Activated naive CD4-positive, alpha-beta T cell treated with anti-CD3 and anti-CD28 coated beads for 36 hours (primary cell): Measurements from ENCODE around the gene ARFRP1. TPM values are rescaled to one million over a fixed set of nuclear protein-coding genes. Genes with fewer than 3 reads are reported as not detected.

Source experiments
- CTCF ChIA-PET: fragments of 350-600 bp; sonication (Branson Sonifier 250); formaldehyde crosslinking; loops from one replicate; lab custom pipeline; 2021; ENCODE audit warnings: antibody characterized with exemption; lab: Charles Lee
- DNase-seq: peaks from one replicate; pipeline ENCODE4 v3.0.0-alpha.2; 2020
- H3K27ac Mint-ChIP-seq: one replicate; pipeline ENCODE4 v1.8.0; 2021; ENCODE audit warnings: mild to moderate bottlenecking, mixed read lengths
- H3K27me3 Mint-ChIP-seq: one replicate; pipeline ENCODE4 v1.8.0; 2021; ENCODE audit warnings: low read depth, mixed read lengths
- H3K36me3 Mint-ChIP-seq: one replicate; pipeline ENCODE4 v1.8.0; 2021; ENCODE audit warnings: low read depth, mixed read lengths
- H3K4me1 Mint-ChIP-seq: one replicate; pipeline ENCODE4 v1.8.0; 2021; ENCODE audit warnings: low read depth, mixed read lengths
- H3K4me3 Mint-ChIP-seq: one replicate; pipeline ENCODE4 v1.8.0; 2021; ENCODE audit warnings: mild to moderate bottlenecking, moderate library complexity, mixed read lengths
- H3K9me3 Mint-ChIP-seq: one replicate; pipeline ENCODE4 v1.8.0; 2021; ENCODE audit warnings: mixed read lengths
- intact Hi-C: fragments of 100-400 bp; cut with micrococcal nuclease; formaldehyde crosslinking; loops from one replicate; pipeline ENCODE4 v1.15.1; 2023
- total RNA-seq, 2 experiments: library from RNA; stranded (reverse); gene quantifications; one replicate each; pipeline ENCODE4 v1.2.3, GENCODE V29; 2021

ARFRP1 gene
- total RNA-seq, 2 experiments from 2014 or later: 45.6 to 49.2 TPM

GRCh38 chr20:63741354-63741675 is 33.5 kb upstream of the ARFRP1 start:
- DNase-seq: no peak
- peaks cover 15% of the 10 kb centered on the region for H3K4me1 Mint-ChIP-seq
- no peaks in the 10 kb centered on the region for H3K36me3 Mint-ChIP-seq
- H3K9me3 Mint-ChIP-seq: no peaks in the 10 kb centered on the region
- no peak overlapping the region for H3K27ac Mint-ChIP-seq
- intact Hi-C loops: no loop called here
- no peaks in the 10 kb centered on the region for H3K27me3 Mint-ChIP-seq
- peak overlapping the region; percentile 45 for H3K4me3 Mint-ChIP-seq
- CTCF ChIA-PET: interaction anchor here (0.9 to 1.6 kb wide), 4 partner anchors 9 to 88 kb away, joined by 3 to 5 read pairs (median 4); partner anchors contain the start of genes ARFRP1 and ZGPAT

- Mint-ChIP-seq H3K9me3 (no peaks in the 10 kb centered on the region), H3K27ac (no peak overlapping the region), H3K27me3 (no peaks in the 10 kb centered on the region), H3K4me3 (peak overlapping the region; percentile 50), H3K4me1 (peaks cover 20% of the 10 kb centered on the region), H3K36me3 (peaks cover 4% of the 10 kb centered on the region)
- CTCF ChIA-PET: interaction anchor here (0.9 to 1.6 kb wide), 4 partner anchors 10 to 88 kb away, joined by 3 to 5 read pairs (median 4); partner anchors contain the start of genes ARFRP1 and ZGPAT
- DNase-seq: peak; percentile 31
- intact Hi-C loops: no loop called here
Observed at GRCh38 chr20:63740627-63741353, 33.0 kb upstream of the ARFRP1 start.

- Mint-ChIP-seq H3K9me3 (no peaks in the 10 kb centered on the region), H3K27me3 (no peaks in the 10 kb centered on the region), H3K4me1 (peaks cover 22% of the 10 kb centered on the region), H3K36me3 (peaks cover 7% of the 10 kb centered on the region), H3K27ac (no peak overlapping the region), H3K4me3 (peak overlapping the region; percentile 50)
- DNase-seq: peak; percentile 40
- CTCF ChIA-PET: interaction anchor here (0.9 to 1.6 kb wide), 3 partner anchors 10 to 89 kb away, joined by 3 to 5 read pairs (median 3); partner anchors contain the start of genes ARFRP1 and ZGPAT
- intact Hi-C loops: no loop called here
Observed at GRCh38 chr20:63740070-63740626, 32.4 kb upstream of the ARFRP1 start.

GRCh38 chr20:63739130-63740069 is 31.6 kb upstream of the ARFRP1 start, which contains the start of gene SLC2A4RG:
Gene SLC2A4RG (plus strand): TSS chr20:63739776. CDS start chr20:63739913, 137 bp downstream.
- Mint-ChIP-seq H3K27me3 (no peaks in the 10 kb centered on the region), H3K4me3 (peak within 1 kb of the TSS; percentile 50), H3K9me3 (no peaks in the 10 kb centered on the region), H3K36me3 (peaks cover 7% of the 10 kb centered on the region), H3K27ac (no peak within 1 kb of the TSS), H3K4me1 (peaks cover 22% of the 10 kb centered on the region)
- intact Hi-C loops: loop anchor here (5.0 kb wide), 2 partner anchors 112 to 338 kb away; partner anchors contain the start of genes GMEB2 and RGS19
- peak; percentile 58 for DNase-seq
- CTCF ChIA-PET: no interaction called here

GRCh38 chr20:63738687-63739129 is 30.9 kb upstream of the ARFRP1 start:
- intact Hi-C loops: loop anchor here (5.0 kb wide), 2 partner anchors 111 to 339 kb away; partner anchors contain the start of genes GMEB2 and RGS19
- Mint-ChIP-seq H3K27me3 (no peaks in the 10 kb centered on the region), H3K27ac (no peak overlapping the region), H3K9me3 (no peaks in the 10 kb centered on the region), H3K36me3 (peaks cover 10% of the 10 kb centered on the region), H3K4me1 (peaks cover 24% of the 10 kb centered on the region), H3K4me3 (peak overlapping the region; percentile 21)
- CTCF ChIA-PET: no interaction called here
- DNase-seq: peak; percentile 34

GRCh38 chr20:63737945-63738686 is 30.3 kb upstream of the ARFRP1 start:
- Mint-ChIP-seq H3K9me3 (no peaks in the 10 kb centered on the region), H3K27ac (no peak overlapping the region), H3K27me3 (no peaks in the 10 kb centered on the region), H3K4me1 (peaks cover 24% of the 10 kb centered on the region), H3K36me3 (peaks cover 10% of the 10 kb centered on the region), H3K4me3 (peak overlapping the region; percentile 21)
- intact Hi-C loops: loop anchor here (2.0 to 5.0 kb wide), 4 partner anchors 31 to 339 kb away; partner anchors contain the start of genes ARFRP1, GMEB2, RGS19 and TPD52L2
- DNase-seq: no peak
- CTCF ChIA-PET: no interaction called here

GRCh38 chr20:63737695-63737944 is 29.8 kb upstream of the ARFRP1 start:
- H3K9me3 Mint-ChIP-seq: no peaks in the 10 kb centered on the region
- no peaks in the 10 kb centered on the region for H3K27me3 Mint-ChIP-seq
- no peak overlapping the region for H3K27ac Mint-ChIP-seq
- no peak for DNase-seq
- intact Hi-C loops: loop anchor here (2.0 to 5.0 kb wide), 4 partner anchors 31 to 340 kb away; partner anchors contain the start of genes ARFRP1, GMEB2, RGS19 and TPD52L2
- H3K36me3 Mint-ChIP-seq: peaks cover 10% of the 10 kb centered on the region
- CTCF ChIA-PET: interaction anchor here (2.7 kb wide), 1 partner anchor 30 kb away, joined by 15 read pairs; the partner anchor contains the start of genes ARFRP1 and ZGPAT
- H3K4me1 Mint-ChIP-seq: peaks cover 24% of the 10 kb centered on the region
- no peak overlapping the region for H3K4me3 Mint-ChIP-seq

- DNase-seq: peak; percentile 66
- Mint-ChIP-seq H3K27ac (no peak overlapping the region), H3K4me3 (no peak overlapping the region), H3K9me3 (no peaks in the 10 kb centered on the region), H3K27me3 (no peaks in the 10 kb centered on the region), H3K36me3 (peaks cover 10% of the 10 kb centered on the region), H3K4me1 (peaks cover 24% of the 10 kb centered on the region)
- intact Hi-C loops: loop anchor here (1.0 to 5.0 kb wide), 5 partner anchors 9 to 340 kb away; partner anchors contain the start of genes ARFRP1, GMEB2, RGS19 and TPD52L2
- CTCF ChIA-PET: interaction anchor here (1.0 to 2.7 kb wide), 4 partner anchors 12 to 95 kb away, joined by 3 to 15 read pairs (median 4); partner anchors contain the start of genes ARFRP1 and ZGPAT
Observed at GRCh38 chr20:63736893-63737694, 29.3 kb upstream of the ARFRP1 start.

- H3K27ac Mint-ChIP-seq: no peak within 1 kb of the TSS
- peaks cover 24% of the 10 kb centered on the region for H3K4me1 Mint-ChIP-seq
- CTCF ChIA-PET: interaction anchor here (1.0 to 2.7 kb wide), 4 partner anchors 11 to 94 kb away, joined by 3 to 15 read pairs (median 4); partner anchors contain the start of genes ARFRP1 and ZGPAT
- peaks cover 10% of the 10 kb centered on the region for H3K36me3 Mint-ChIP-seq
- H3K27me3 Mint-ChIP-seq: no peaks in the 10 kb centered on the region
- DNase-seq: peak; percentile 50
- H3K4me3 Mint-ChIP-seq: no peak within 1 kb of the TSS
- H3K9me3 Mint-ChIP-seq: no peaks in the 10 kb centered on the region
- intact Hi-C loops: loop anchor here (1.0 to 5.0 kb wide), 5 partner anchors 8 to 341 kb away; partner anchors contain the start of genes ARFRP1, GMEB2, RGS19 and TPD52L2
Observed at GRCh38 chr20:63735859-63736718, 28.3 kb upstream of the ARFRP1 start, which contains the start of gene LIME1. Gene LIME1 (plus strand): TSS chr20:63736664. CDS start chr20:63737550, 886 bp downstream.
